Activated CD8-positive, alpha-beta memory T cell treated with anti-CD3 and anti-CD28 coated beads, Interleukin-2, amount 50 U/mL, for 24 hours (primary cell): Measurements from ENCODE around the gene HIF1AN.
"Not testable (repeated sequence)": the region's sequence is repeated elsewhere in the genome, so short reads cannot be mapped to it uniquely, and the experiment has no call there.

Experiments used
- DNase-seq: peaks from one replicate; pipeline ENCODE4 v3.0.0-alpha.2; 2020; ENCODE audit errors: extremely low read depth

Gene HIF1AN

DNA sequence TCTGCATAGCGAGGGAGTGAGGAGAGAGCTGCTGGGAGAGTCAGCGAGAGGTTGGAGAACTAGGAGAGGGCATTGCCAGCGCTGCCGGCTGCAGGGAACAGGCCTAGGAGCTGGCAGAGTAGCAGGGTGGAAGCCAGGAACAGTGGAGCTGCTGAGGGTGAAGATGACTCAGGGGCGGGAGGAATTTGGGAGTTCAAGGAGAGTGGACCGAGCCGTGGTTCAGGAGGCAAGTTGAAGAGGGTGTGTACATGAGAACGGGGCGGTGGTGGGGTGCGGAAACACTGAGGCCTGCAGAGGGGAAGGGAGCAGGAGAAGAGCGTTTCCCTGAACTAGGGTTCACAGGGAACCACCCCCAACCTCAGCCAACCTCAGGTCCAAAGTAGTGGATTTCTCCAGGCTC is 31.5 kb downstream of the HIF1AN start:
- no peak for DNase-seq

DNA sequence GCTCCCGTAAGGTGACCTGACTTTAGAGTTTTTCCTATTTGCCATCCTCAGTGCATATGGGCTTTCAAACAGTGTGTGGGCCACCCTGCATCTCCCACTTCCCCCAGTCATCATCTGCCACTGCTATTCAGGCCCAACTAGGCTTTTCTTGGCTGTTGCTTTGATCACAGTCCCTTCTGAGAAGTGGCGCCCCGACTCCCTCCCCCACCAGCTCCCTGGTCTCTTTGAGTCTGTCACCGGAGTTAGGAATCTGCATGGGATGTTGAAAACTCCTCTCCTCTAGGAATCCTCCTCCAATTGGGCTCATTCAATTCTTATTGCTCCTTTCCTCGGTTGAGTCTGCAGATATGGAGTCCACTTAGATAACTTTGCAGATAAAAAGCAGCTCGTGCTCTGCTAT is 32.1 kb downstream of the HIF1AN start:
- DNase-seq = no peak

DNA sequence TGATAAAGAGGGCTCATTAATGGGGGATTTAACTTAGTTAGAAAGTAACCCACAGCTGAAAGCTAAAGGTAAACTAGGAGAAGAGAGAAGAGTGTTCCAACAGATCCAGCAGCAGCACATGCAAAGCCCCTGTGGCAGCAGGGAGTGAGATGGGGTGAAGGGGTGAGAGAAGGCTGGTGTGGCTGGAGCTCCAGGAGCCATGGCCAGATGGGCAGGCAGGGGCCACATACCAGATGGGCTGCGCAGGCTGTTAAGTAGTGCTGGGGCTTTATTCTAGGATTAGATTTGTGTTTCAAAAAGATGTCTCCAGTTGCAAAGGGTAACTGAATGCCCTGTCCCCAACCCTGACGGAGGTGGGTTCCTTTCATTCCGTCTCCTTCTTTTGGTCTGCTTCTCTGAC is 33.2 kb downstream of the HIF1AN start:
- DNase-seq = no peak

DNA sequence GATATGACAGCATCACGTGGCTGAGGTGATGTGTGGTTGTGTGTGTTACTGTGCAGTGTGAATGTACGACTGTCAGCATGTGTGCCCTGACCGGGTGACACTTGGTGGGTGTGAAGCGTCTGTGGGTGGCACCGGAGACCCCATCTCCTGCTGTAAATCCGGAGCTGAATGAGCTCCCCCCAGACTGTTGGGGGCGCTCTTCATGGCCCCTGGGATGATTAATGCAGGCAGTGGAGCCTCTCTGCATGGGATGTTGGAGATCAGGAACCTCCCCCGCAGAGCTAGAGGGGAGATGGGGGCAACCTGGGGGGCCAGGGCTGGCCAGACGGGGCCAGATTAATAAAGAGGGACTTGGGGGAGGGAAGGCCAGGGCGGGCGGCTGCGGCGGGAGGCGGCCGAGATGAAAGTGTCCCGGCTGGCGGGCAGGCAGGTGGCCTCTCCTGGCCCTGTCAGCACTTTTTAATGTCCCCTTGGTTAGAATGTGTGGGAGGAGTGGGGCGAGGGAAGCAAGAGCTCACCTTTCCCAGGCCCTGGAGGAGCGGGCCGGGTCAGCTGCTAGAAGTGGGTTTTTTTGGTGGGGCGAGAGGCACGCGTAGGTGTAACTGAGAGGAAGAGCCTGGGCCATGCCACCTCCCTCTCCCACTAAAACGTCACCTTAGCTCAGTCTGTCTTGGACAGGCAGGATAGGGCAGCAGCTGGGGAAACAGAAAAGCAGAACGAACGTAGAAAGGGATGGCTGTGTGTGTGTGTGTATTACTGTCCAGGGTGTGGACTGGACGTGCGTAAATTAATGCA is 34.1 kb downstream of the HIF1AN start:
- no peak for DNase-seq

DNA sequence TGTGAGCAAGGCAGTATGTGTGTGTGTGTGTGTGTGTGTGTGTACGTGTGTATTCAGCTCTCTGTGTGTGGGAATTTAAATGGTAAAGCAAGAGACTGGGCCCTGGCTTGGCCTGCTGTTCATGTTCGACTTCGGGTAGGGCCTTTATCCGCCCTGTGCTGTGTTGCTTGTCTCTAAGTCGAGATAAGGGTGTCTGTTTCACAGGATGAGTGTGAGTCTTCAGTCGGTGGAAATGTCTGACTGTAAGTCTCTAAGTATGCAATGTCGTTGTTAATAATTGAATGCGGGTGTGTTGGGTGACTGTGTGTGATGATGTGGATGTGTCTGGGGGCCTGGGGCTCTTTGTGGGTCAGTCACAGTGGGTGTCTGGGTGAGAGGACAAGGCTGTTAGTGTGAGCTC is 34.8 kb downstream of the HIF1AN start:
- DNase-seq = no peak

DNA sequence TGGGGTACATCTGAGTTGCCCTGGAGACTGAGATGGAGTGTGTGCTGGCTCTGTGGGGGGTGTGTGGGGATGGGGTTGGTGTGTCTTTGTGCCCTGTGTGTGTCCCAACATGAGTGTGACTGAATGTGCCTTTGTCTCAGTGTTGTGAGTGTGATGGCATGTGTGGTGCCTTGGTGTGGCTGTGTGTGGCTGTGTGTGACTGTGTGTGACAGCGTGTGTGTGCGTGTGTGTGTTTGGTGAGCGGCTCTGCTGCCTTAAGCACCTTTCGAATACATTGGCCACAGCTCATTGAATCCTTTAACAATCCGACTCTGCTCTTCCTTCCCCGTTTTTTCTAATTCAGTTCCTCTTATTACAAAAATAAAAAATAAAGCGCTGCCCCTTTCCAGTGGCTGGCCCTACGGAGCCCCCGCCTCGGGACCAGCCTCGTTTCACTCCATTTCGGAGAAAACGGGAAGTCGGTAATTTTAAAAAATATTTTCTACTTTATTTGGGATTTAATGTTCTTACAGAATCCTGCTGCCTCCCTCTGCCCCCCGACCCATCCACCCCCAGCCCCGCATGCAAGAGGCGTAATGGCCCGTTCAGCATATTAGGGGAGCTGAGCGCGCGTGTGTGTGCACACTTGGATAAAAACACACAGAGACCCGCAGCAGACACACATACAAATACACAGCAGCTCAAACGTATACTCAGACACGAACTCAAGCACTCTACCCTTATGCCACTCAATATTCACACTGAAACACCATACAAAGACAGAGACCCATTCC is 35.5 kb downstream of the HIF1AN start:
- no peak for DNase-seq

DNA sequence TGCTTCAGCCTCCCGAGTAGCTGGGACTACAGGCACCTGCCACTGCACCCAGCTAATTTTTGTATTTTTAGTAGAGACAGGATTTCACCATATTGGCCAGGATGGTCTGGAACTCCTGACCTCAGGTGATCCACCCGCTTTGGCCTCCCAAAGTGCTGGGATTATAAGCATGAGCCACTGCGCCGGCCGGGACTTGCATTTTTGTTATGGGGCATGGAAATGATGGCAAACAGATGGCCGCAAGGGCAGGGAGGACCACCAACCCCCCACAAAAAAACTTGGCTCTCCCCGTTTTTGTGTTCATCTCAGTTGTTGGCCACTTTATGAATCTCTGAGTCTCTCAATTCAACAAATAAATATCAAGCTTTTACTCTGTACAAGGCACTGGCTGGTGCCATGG is 39.4 kb downstream of the HIF1AN start:
- DNase-seq = not testable (repeated sequence)

DNA sequence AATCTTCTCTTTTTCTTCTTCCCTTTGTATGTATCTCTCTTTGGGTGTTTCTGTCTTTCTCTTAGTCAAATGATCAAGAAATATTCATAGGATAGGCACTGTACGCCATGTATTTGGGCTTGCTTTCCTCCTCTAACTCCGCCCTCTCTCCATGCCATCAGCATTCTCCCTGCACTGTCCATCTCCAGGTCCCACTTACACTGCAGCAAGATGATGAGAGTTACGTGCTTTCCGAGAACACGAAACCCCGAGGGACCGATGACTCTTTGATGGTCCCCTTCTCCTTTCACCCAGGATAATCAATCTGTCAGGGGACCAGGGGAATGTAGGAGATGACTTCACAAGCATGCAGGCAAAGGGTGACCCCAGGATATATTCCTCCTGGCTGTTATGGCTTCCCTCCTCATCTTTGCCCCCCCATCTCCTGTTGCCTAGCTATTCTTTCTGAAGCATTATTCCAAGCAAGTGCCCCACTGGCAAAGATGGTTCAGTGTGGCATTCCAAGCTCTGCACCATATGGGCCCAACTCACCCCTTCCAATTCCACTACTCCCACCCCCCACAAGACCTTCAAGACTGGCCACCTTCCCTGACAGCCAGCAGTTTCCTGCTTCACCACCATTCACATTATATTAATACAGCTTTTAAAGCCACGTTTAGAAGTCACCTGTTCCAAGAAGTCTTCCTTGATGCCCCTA is 40.0 kb downstream of the HIF1AN start:
- no peak for DNase-seq

DNA sequence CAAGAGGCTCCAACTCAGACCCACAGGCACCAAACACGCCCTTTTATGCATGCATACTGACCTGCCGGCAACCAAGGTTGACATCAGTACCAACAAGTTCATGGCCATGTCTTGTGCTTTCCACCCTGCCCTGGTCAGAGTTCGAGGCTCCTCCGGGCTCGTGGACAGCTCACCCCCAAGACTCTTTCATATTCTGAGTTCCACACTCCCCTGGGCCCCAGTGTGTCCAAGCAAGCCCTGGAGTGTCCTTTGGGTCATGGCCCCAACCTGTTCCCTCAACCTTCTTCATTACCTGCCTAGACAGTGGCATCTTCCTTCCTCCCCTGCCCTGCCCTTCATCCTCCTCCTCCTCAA is 40.5 kb downstream of the HIF1AN start:
- no peak for DNase-seq

DNA sequence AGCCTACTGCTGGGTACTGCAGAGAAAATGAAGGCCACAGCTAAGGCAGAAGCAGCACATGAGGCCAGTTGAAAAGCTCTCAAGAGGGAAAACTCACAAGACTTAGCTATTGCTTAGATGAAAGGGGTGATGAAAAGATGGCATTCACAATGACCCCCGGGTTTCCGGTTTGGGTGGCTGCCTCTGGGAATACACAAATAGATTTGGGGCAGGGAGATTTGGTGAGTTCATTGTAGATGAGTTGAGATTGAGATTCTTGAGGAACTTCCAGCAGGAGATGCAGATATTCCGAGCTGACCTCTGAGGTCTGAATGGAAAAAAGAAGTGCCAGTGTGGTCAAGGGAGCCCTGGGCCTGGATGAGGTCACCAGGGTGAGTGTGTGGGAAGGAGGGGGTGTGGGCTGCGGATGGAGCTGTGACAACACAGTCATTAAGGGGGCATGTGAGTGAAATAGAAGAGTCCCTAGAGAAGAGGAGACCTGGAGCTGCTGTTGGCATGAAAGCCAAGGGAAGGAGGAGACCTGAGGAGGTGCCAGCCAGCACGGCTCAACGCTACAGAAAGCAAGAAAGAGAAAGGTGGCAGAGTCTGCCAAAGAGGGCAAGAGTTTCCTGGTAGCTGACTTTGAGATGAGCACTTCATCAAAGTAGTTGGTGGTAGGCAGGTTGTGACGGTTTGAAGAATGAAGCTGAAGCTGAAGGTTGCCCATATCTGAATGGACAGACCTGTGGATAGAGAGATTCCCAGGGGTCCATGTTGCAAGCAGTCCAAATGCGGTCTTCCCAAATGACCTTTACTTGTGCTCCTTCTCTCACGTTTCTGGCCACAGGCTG is 43.7 kb downstream of the HIF1AN start:
- DNase-seq = no peak

DNA sequence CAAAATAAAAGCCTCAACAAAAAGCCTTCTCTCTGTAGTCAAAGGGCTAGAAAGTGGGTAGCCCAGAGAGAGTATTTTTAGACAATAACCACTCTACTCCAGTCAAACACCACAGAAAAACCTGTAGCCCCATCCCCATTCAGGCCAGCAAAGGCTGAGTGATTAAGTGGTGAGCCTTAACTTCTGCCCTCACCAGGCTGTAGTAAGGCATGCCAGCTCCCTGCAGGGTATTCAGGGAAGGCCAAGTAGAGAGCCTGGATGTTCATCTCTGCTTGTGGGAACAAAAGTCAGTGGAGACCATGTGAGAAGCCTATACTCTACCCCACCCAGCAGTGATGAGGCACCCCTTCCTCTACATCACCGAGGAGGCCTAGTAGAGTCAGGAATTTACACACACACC is 51.2 kb downstream of the HIF1AN start:
- DNase-seq = no peak

DNA sequence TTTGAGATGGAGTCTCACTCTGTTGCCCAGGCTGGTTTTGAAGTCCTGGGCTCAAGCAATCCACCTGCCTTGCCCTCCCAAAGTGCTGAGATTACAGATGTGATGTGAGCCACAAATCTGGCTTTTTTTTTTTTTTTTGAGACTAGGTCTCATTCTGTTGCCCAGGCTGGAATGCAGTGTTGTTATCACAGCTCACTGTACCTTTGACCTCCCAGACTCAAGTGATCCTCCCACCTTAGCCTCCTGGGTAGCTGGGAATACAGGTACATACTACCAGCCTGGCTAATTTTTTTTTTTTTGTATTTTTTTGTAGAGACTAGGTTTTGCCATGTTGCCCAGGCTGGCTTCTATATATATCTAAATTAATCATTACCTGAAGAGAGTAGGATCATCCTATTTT is 62.4 kb downstream of the HIF1AN start:
- DNase-seq = no peak

DNA sequence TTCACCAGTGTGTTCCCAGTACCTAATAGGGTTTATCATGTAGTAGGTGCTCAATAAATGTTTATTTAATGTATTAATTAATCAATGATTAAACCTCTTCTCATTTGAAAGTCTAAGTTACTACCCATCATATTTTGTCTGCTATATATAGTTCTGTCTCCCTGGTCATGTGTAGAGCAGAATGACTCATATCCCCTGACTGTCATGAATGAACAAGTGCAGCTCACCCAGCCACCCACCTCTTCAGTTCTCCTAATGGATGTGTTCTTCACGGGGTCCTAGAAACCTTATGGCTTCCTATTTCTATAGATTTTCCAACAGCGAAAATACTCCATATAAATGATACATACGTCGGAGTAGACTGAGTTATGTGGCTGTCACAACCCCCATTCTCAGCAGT is 64.5 kb downstream of the HIF1AN start:
- no peak for DNase-seq

DNA sequence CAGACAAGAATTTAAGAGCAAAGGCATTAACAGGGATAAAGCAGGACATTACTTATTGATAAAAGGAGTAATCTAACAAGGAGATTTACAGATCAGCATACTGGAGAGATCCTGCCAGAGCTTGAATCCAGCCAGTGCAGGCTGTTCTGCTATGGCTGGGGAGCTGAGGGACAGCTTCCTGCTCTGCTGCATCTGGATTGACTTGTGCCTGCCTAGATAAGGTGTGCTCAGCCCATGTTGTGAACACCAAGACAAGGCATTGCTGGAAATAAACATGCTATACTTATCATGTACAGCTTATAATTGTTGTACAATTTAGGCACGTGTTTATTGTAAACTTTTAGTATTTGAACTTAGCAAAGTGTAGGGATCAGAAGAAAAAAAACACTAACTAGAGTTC is 71.7 kb downstream of the HIF1AN start:
- DNase-seq = no peak
